ENCODE data around the gene MOB3C. TPM values are rescaled to one million over a fixed set of nuclear protein-coding genes. Genes with fewer than 3 reads are reported as not detected.

The MOB3C gene
- polyA plus RNA-seq, 1 donor (not counting 4 experiments of a cell fraction or from before 2014, with no cell fraction given), result 18.4 TPM

GRCh38 chr1:46614604-46614984 is 2.0 kb downstream of the MOB3C start:
- FAIRE-seq (no peak), DNase-seq (ENCODE audit: low read depth, low spot score) (no peak)
- Histone ChIP-seq H3K79me2 (ENCODE audit: control insufficient read depth, insufficient read depth, low read length) (peaks cover 13% of the 10 kb centered on the region), H3K9me3 (ENCODE audit: control insufficient read depth, low read depth, low read length) (no peaks in the 10 kb centered on the region), H3K4me1 (ENCODE audit: control insufficient read depth, extremely low read depth, insufficient read depth, low read length) (peaks cover 58% of the 10 kb centered on the region), H3K36me3 (ENCODE audit: control insufficient read depth in 2 of 2, extremely low read depth in 1 of 2, insufficient read depth in 2 of 2, low read length in 2 of 2) (peaks cover 0 to 2% of the 10 kb centered on the region in 2 experiments), H2AFZ (ENCODE audit: control insufficient read depth, low read length) (no peak overlapping the region), H3K27me3 (ENCODE audit: control insufficient read depth, extremely low read depth, insufficient read depth, low read length) (no peaks in the 10 kb centered on the region), H3K27ac (ENCODE audit: control insufficient read depth, insufficient read depth, low read length) (no peak overlapping the region), H3K4me3 (ENCODE audit: control insufficient read depth in 2 of 3, extremely low read depth in 1 of 3, insufficient read depth in 2 of 3, low read depth in 1 of 3, low read length in 3 of 3) (no peak overlapping the region), H3K9me1 (ENCODE audit: control insufficient read depth, extremely low read depth, insufficient read depth, low read length) (peaks cover 5% of the 10 kb centered on the region), H3K4me2 (ENCODE audit: control insufficient read depth, extremely low read depth, insufficient read depth, low read depth, low read length) (no peak overlapping the region), H4K20me1 (ENCODE audit: control insufficient read depth, extremely low read depth, insufficient read depth, low read length) (no peaks in the 10 kb centered on the region), H3K9ac (ENCODE audit: control insufficient read depth, extremely low read depth, insufficient read depth, low read length) (no peak overlapping the region)
- no peak for TF ChIP-seq CTCF (optimal IDR thresholded peaks at IDR 0.05 in 1 of 3, IDR thresholded peaks at IDR 0.05 in 1 of 3, conservative IDR thresholded peaks at IDR 0.05 in 1 of 3; ENCODE audit: extremely low read depth in 1 of 3, insufficient read depth in 2 of 3, low read length in 3 of 3)
- no peak for TF ChIP-seq EZH2 (IDR thresholded peaks at IDR 0.05; ENCODE audit: low read length)
- dilution Hi-C loops (cut with MboI; ENCODE audit: extremely low pct_ligation_motif_present, low sequenced_read_pairs), result no loop called here

GRCh38 chr1:46613661-46614603 is 2.7 kb downstream of the MOB3C start:
- Histone ChIP-seq H3K27me3 (ENCODE audit: control insufficient read depth, extremely low read depth, insufficient read depth, low read length) (no peaks in the 10 kb centered on the region), H3K27ac (ENCODE audit: control insufficient read depth, insufficient read depth, low read length) (peak overlapping the region; percentile 30), H3K36me3 (ENCODE audit: control insufficient read depth in 2 of 2, extremely low read depth in 1 of 2, insufficient read depth in 2 of 2, low read length in 2 of 2) (peaks cover 6 to 8% of the 10 kb centered on the region in 2 experiments), H2AFZ (ENCODE audit: control insufficient read depth, low read length) (no peak overlapping the region), H3K9me1 (ENCODE audit: control insufficient read depth, extremely low read depth, insufficient read depth, low read length) (peaks cover 5% of the 10 kb centered on the region), H3K4me3 (ENCODE audit: control insufficient read depth in 2 of 3, extremely low read depth in 1 of 3, insufficient read depth in 2 of 3, low read depth in 1 of 3, low read length in 3 of 3) (peak overlapping the region in 1 of 3 experiments; percentile 22), H3K4me1 (ENCODE audit: control insufficient read depth, extremely low read depth, insufficient read depth, low read length) (peaks cover 58% of the 10 kb centered on the region), H3K9ac (ENCODE audit: control insufficient read depth, extremely low read depth, insufficient read depth, low read length) (peak overlapping the region; percentile 38), H3K79me2 (ENCODE audit: control insufficient read depth, insufficient read depth, low read length) (peaks cover 13% of the 10 kb centered on the region), H3K4me2 (ENCODE audit: control insufficient read depth, extremely low read depth, insufficient read depth, low read depth, low read length) (peak overlapping the region; percentile 52), H3K9me3 (ENCODE audit: control insufficient read depth, low read depth, low read length) (no peaks in the 10 kb centered on the region), H4K20me1 (ENCODE audit: control insufficient read depth, extremely low read depth, insufficient read depth, low read length) (no peaks in the 10 kb centered on the region)
- DNase-seq (ENCODE audit: low read depth, low spot score), result peak; percentile 61
- dilution Hi-C loops (cut with MboI; ENCODE audit: extremely low pct_ligation_motif_present, low sequenced_read_pairs), result no loop called here
- TF ChIP-seq EZH2 (IDR thresholded peaks at IDR 0.05; ENCODE audit: low read length) (no peak), CTCF (optimal IDR thresholded peaks at IDR 0.05 in 1 of 3, IDR thresholded peaks at IDR 0.05 in 1 of 3, conservative IDR thresholded peaks at IDR 0.05 in 1 of 3; ENCODE audit: extremely low read depth in 1 of 3, insufficient read depth in 2 of 3, low read length in 3 of 3) (no peak)
- peak; percentile 64 for FAIRE-seq
